ENCODE data around the gene CPNE9. TPM values are rescaled to one million over a fixed set of nuclear protein-coding genes. Genes with fewer than 3 reads are reported as not detected.

The CPNE9 gene
- total and polyA plus RNA-seq, 2 donors from 2014 or later: 0.16 to 0.19 TPM

DNA sequence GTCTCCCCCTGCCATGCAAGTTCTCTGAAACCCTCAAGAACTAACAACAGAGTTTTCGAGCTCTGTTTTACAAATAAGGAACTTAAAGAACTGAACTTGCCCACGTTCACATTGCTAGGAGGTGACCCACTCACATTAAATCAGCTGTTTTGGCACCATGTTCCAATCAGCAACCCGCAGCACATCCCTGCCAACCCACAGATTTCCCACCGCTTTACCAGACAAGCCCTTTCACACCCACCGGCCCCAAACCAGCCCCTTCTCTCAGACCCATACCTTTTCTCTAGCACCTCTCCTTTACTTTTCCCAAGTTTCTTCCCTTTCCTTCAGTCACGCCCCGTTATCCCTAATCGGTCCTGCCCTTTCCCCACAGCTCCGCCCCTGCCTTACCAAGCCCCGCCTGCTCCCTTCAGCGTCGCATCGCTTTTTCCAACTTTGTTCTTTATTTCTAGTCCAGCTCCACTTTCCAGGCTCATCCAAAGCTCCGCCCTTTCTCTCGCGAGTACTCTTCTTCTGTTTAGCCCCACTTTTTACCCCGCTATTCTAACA is 27.1 kb downstream of the CPNE9 start:
- TF ChIP-seq, protein P1, sequence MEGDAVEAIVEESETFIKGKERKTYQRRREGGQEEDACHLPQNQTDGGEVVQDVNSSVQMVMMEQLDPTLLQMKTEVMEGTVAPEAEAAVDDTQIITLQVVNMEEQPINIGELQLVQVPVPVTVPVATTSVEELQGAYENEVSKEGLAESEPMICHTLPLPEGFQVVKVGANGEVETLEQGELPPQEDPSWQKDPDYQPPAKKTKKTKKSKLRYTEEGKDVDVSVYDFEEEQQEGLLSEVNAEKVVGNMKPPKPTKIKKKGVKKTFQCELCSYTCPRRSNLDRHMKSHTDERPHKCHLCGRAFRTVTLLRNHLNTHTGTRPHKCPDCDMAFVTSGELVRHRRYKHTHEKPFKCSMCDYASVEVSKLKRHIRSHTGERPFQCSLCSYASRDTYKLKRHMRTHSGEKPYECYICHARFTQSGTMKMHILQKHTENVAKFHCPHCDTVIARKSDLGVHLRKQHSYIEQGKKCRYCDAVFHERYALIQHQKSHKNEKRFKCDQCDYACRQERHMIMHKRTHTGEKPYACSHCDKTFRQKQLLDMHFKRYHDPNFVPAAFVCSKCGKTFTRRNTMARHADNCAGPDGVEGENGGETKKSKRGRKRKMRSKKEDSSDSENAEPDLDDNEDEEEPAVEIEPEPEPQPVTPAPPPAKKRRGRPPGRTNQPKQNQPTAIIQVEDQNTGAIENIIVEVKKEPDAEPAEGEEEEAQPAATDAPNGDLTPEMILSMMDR (IDR thresholded peaks at IDR 0.05; ENCODE audit: borderline replicate concordance, extremely low read depth, insufficient read depth): no peak
- no peaks in the 10 kb centered on the region for H3K27me3 ChIP-seq (ENCODE audit: control insufficient read depth, insufficient read depth, low read length)
- H3K4me3 ChIP-seq (ENCODE audit: low read length in 3 of 3): peak overlapping the region; percentile 79 to 86 (median 79)
- FAIRE-seq (no peak), DNase-seq (no peak)
- peak overlapping the region; percentile 11 to 62 (median 34) for H3K9ac ChIP-seq (ENCODE audit: low read length in 3 of 3)
- H3K4me1 ChIP-seq (ENCODE audit: control insufficient read depth in 2 of 3, insufficient read depth in 2 of 3, low read depth in 1 of 3, low read length in 3 of 3): peaks cover 0 to 16% (median 9%) of the 10 kb centered on the region in 3 donors
- intact Hi-C loops (cut with DNase I): no loop called here
- no peaks in the 10 kb centered on the region for H3K9me3 ChIP-seq (ENCODE audit: control insufficient read depth in 2 of 3, insufficient read depth in 1 of 3, low read length in 3 of 3)
- H3K27ac ChIP-seq (ENCODE audit: low read depth in 2 of 2, low read length in 2 of 2): peak overlapping the region; percentile 86 to 92
- H3K36me3 ChIP-seq (ENCODE audit: control insufficient read depth in 2 of 3, insufficient read depth in 3 of 3, low read length in 3 of 3): peaks cover 0 to 15% (median 7%) of the 10 kb centered on the region in 3 donors

DNA sequence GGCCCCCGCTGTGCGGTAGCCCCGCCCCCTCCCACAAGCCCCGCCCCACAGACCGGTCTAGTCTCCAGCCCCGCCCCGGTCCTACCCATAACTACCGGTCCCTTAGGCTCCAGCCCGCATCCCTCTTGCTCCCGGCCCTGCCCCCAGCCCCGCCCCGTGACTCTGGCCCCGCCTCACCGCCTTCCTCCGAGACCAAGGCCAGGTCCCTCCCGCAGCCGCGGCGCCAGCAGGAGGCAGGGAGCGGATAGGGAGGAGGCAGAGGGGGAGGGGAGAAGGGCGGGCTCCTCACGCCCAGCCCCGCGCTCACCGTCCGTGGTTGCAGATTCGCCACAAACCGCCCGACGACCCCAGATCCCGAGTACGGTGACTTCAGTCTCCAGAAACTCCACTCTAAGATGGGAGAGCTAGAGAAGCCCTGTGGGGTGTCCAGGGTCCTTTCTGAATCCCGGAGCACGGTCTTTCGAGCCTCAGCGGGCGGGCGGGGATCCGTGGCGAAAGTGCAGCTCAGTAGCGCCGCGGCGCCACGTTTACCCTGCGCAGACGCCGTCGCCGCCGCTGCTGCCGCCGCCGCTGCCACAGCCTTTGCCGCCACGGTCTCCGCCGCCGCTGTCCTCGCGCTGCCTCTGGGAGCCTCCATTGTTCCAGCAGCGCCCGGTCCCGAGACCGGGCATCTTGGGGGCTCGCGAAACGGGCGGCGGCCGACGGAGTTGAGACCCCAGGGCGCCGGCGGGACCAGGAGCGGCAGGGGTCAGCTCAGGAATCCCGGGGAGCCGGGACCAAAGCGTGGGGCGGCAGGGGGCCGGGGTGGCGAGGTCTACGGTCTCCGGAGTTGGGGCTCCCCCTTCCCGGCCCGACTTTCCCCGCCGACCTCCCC is 27.8 kb downstream of the CPNE9 start, which contains the start of gene BRPF1:
BRPF1 (plus strand) TSS at position 530 of the 874 bp plus-strand sequence. CDS start 2,406 bp downstream, outside the sequence.
- intact Hi-C loops (cut with DNase I): no loop called here
- Histone ChIP-seq H3K4me1 (ENCODE audit: control insufficient read depth in 2 of 3, insufficient read depth in 2 of 3, low read depth in 1 of 3, low read length in 3 of 3) (peaks cover 0 to 16% (median 9%) of the 10 kb centered on the region in 3 donors), H3K9me3 (ENCODE audit: control insufficient read depth in 2 of 3, insufficient read depth in 1 of 3, low read length in 3 of 3) (no peaks in the 10 kb centered on the region), H3K27me3 (ENCODE audit: control insufficient read depth, insufficient read depth, low read length) (no peaks in the 10 kb centered on the region), H3K27ac (ENCODE audit: low read depth in 2 of 2, low read length in 2 of 2) (peak within 1 kb of the TSS; percentile 98), H3K4me3 (ENCODE audit: low read length in 3 of 3) (peak within 1 kb of the TSS; percentile 79 to 86 (median 80)), H3K36me3 (ENCODE audit: control insufficient read depth in 2 of 3, insufficient read depth in 3 of 3, low read length in 3 of 3) (peaks cover 0 to 15% (median 8%) of the 10 kb centered on the region in 3 donors), H3K9ac (ENCODE audit: low read length in 3 of 3) (peak within 1 kb of the TSS; percentile 62 to 85 (median 68))
- peak; percentile 99 to 100 (median 100) for DNase-seq
- no peak for FAIRE-seq
- TF ChIP-seq, protein P1 (IDR thresholded peaks at IDR 0.05; ENCODE audit: borderline replicate concordance, extremely low read depth, insufficient read depth): peak; percentile 30

DNA sequence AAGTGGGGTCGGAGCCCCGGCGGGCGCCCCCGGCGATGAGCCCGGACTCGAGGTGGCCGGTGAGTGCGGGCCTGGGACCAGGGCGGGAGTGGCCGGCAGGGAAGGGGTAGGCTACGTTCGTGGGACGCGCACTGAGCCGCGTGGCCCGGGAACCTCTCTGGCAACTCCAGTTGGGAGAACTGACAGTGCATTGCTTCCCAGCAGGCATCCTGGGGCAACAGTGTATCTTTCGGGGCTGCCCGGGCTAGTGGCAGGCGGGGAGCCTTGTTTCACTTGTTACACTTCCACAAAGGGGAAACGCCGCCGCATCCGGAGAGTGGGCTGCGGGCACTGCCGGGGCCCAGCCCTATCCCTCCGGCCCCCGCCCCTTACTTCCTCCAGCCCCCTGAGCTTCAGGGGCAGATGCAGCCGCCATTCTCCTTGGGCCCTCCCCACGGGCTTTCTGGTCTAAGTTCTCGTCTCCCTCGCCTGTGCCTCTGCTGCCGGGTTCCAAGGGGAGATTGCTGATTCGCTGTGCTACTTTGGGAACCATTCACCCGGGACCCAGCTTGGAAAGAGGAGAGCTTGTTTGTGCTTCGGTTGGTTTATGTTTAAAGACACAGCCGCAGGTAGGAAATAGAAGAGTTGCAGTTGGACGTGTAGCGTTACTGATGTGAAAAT is 28.6 kb downstream of the CPNE9 start:
- Histone ChIP-seq H3K9ac (ENCODE audit: low read length in 3 of 3) (peak overlapping the region; percentile 37 to 85 (median 68)), H3K4me1 (ENCODE audit: control insufficient read depth in 2 of 3, insufficient read depth in 2 of 3, low read depth in 1 of 3, low read length in 3 of 3) (peaks cover 0 to 16% (median 9%) of the 10 kb centered on the region in 3 donors), H3K9me3 (ENCODE audit: control insufficient read depth in 2 of 3, insufficient read depth in 1 of 3, low read length in 3 of 3) (no peaks in the 10 kb centered on the region), H3K36me3 (ENCODE audit: control insufficient read depth in 2 of 3, insufficient read depth in 3 of 3, low read length in 3 of 3) (peaks cover 0 to 17% (median 15%) of the 10 kb centered on the region in 3 donors), H3K4me3 (ENCODE audit: low read length in 3 of 3) (peak overlapping the region; percentile 62 to 80 (median 77)), H3K27ac (ENCODE audit: low read depth in 2 of 2, low read length in 2 of 2) (peak overlapping the region in 1 of 2 donors; percentile 98), H3K27me3 (ENCODE audit: control insufficient read depth, insufficient read depth, low read length) (no peaks in the 10 kb centered on the region)
- TF ChIP-seq, protein P1 (IDR thresholded peaks at IDR 0.05; ENCODE audit: borderline replicate concordance, extremely low read depth, insufficient read depth): no peak
- intact Hi-C loops (cut with DNase I): no loop called here
- FAIRE-seq (no peak), DNase-seq (peak; percentile 18 to 82 (median 31))
